GM19043 (cell line): ENCODE results near the gene PIWIL1.

Experiments used
- ATAC-seq: cut with Tn5 transposase; IDR thresholded peaks from one replicate; pipeline ENCODE4 v1.9.1; 2021; ENCODE audit warnings: low read depth; ENCODE audit not compliant: unreplicated experiment

The PIWIL1 gene

GRCh38 chr12:130337488-130338303 lies at the start of gene PIWIL1:
Gene PIWIL1 (plus strand): TSS chr12:130337887. CDS start chr12:130342592, 4,705 bp downstream.
- no peak for ATAC-seq

GRCh38 chr12:130288206-130288605 lies 49.5 kb upstream of the PIWIL1 start:
- ATAC-seq: no peak

DNA sequence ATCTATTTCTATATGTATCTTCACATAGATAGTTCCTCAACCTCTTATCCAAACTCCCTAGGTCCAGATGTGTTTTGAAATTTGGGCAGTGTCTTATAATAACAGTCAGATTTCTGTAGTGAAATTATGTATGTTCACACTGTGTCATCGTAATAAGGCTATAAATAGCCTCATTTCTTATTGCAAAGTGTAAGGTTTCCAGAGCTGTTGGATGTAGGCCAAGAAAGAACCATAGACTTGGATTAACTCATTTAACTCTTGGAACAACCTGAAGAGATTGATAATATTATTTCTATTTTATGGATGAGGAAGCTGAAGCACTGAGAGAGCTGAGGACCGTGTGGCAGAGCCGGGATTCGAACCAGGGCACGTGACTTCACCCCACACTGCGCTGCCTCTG lies 49.0 kb upstream of the PIWIL1 start:
- no peak for ATAC-seq

GRCh38 chr12:130290114-130290513 lies 47.6 kb upstream of the PIWIL1 start:
- no peak for ATAC-seq

DNA sequence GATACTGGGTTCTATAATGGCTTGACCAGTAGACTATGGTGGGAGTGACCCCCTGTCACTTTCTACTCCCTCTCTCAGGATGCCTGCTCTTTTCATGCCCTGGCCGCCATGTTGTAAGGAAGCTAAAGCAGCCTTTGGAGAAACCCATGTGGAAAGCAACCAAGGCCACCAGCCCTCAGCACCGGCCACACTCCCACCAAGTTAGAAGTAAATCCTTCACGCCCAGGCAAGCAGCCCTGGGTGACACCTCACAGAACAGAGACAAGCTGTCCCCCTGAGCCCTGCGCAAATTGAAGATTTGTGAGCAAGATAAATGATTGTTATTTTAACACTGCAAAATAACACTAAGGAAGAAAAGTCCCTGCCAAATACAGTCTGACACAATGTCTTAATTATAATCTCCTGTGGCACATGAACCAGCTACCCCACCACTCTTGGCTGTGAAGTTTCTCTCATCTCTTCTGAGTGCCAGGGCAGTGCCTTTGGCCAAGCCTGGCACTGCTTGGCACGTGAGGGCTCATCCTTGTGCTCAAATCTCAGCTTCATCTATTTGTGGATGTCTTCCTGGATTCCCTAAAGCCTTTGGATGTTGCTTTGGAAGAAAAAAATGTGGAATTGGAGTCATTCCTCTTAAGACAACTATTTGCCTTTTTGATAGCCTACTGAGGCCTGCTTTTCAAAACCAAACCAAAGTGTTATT lies 39.2 kb upstream of the PIWIL1 start:
- no peak for ATAC-seq

- no peak for ATAC-seq
Measured at GRCh38 chr12:130299574-130299973, 38.1 kb upstream of the PIWIL1 start.

GRCh38 chr12:130300090-130300489 lies 37.6 kb upstream of the PIWIL1 start:
- no peak for ATAC-seq

DNA sequence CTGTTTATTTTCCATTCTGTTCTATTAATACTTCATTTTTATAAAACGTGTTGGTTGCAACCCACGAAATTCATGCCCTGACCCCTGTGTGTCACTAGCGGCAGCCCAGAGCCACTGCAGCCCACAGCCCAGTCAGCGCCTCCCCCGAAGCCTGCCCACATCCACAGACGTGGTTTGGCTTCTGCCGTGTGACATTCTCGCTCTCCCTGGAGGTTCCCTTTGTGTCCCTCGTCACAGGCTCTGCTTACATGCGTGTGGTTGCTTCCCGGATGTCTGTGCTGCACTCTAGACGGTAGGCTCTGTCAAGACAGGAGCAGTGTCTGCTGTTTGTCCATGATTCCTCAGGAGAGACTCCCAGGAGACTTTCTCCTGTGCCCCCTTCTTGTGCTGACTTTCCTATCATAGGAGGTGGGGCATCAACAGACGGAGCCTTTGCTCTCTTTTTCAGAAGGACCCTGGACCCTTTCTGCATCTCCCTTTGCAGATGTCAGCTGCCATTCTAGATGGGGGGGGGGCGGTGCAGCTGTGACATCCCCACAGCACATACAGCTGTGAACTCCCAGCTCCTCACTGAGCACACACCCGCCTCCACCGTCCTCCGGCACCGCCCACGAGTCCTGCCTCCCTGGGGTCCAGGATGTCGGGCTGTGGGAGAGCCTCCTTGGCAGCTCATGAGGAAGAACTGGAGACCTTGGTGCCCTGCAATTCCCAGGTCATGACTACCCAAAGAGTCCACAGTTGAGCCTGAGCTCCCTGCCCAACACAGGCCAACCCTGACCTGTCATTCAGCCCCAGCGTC lies 36.8 kb upstream of the PIWIL1 start:
- ATAC-seq: no peak

DNA sequence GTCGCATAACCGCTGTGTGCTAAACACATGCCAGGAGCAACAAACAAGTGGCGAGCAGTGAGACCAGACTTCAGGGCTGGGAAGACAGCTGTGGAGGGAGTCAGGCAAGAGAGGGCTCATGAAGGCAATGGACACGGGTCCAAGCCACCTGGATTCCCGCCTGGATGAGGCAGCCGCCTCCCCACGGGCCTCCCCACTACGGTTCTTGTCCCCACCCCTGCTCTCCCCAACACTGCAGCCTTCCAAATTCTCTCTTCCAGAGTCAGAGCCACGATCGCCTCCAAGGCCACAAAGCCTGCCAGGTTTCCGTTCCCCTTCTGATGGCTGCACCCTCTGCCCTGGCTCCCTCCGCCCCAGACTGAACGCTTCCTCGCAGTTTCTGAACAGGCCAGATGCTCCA lies 36.1 kb upstream of the PIWIL1 start:
- ATAC-seq: no peak

DNA sequence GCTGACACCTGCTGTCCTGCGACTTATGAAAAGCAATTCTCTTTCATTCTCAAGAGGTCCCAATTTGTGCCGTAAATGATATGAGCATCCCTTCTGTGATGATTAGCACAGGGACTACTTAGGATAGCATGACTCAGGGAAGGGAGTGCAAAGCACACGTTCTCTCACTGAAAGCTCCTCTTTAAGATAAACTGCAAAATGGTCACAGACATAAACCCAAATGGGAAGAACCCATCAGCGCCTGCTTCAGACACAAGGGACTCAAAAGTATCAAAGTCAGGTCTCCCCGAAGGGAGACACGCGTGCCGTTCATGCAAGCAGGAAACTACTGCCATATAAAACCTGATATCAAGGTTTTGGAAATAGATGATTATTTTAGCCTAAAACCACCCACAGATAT lies 33.9 kb upstream of the PIWIL1 start:
- no peak for ATAC-seq

- ATAC-seq: no peak
Measured at GRCh38 chr12:130307859-130308258, 29.8 kb upstream of the PIWIL1 start.

GRCh38 chr12:130308393-130308792 lies 29.3 kb upstream of the PIWIL1 start:
- ATAC-seq: no peak

DNA sequence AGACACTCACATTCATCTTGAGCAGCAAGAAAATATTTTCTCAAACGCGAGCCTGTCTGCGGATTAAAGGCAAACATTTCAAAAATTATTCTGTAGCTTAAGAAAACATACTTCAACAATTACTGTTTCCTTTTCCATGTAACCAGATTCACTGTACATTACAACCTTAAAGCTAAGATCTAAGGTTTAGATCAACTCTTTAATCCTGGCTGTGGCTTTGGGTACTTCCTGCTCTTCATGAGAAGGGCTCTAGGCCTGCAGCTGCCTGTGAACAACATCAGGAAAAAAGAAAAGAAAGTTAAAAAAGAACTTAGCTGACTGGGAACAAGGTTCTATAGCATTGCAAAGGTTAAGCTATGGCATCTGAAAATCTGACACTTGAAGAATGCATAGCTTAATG lies 21.4 kb upstream of the PIWIL1 start:
- no peak for ATAC-seq

GRCh38 chr12:130320536-130320935 lies 17.2 kb upstream of the PIWIL1 start:
- ATAC-seq: no peak

DNA sequence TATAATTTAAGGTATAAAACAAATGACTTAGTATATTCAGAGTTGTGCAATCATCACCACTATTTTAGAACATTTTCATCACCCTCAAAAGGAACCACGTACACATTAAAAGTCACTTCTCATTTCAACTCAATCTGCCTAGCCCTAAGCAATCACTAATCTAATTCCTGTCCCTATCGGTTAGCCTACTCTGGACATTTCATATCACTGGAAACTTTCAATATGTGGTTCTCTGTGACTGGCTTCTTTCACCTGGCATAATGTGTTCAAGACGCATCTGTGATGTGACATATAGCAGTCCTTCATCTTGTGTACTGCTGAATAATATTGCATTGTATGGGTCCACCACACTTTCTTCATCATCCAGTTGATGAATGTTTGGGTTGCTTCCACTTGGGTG lies 15.4 kb upstream of the PIWIL1 start:
- ATAC-seq: no peak

DNA sequence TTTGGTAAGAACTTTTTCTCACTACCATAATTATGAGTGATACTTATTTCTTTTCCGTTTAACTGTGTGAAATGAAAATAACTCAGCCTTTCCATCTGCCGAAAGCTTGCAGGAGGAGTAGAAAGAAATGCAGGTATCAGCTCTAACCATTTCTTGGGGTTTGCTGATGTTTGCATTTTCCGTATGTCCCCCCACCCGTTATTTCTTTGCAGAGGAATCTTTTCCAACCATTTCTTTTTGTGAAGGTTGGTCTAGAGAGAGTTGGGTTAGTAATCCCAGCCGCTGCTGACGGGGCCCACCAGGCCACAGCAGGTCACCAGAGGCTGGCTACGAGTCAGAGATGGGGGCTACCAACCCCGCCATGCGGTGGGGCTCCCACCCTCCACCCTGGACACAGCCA lies 7.0 kb upstream of the PIWIL1 start:
- no peak for ATAC-seq

DNA sequence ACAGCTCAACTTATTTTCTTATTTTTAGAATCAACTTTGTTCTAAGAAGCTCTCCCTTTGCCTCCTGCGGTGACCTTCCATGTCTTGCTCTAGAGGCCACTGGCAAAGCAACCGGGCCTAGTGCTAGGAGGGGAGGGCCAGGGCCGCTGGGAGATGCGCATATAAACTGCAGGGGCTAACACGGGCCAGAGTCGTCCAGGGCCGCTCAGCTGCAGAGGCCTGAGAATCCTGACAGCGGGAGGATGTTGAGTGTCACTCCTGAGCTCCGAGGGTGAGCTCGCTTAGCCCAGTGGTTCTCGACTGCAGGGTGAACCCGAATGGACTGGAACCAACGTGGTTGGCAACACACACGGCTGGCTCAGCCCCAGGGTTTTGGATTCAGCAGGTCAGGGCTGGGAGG lies 6.5 kb upstream of the PIWIL1 start:
- ATAC-seq: no peak

DNA sequence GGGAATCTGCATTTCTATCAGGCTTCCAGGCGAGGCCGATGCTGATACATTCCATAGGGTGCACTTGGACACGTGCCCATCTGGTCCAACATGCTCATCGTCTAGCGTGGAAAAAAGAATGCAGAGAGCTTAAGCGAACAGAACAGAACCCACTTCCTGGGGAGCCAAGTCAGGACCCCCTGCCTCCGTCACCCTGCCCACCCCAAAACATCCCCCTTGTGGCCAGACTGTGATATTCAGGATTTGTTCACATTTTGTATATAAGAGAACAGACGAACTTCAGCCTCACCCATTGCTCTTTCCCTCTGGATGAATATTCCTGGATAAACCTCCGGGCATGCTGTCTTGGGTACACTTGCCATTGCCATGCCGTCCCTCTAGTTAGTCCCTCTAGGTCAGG lies 4.3 kb upstream of the PIWIL1 start:
- ATAC-seq: no peak

DNA sequence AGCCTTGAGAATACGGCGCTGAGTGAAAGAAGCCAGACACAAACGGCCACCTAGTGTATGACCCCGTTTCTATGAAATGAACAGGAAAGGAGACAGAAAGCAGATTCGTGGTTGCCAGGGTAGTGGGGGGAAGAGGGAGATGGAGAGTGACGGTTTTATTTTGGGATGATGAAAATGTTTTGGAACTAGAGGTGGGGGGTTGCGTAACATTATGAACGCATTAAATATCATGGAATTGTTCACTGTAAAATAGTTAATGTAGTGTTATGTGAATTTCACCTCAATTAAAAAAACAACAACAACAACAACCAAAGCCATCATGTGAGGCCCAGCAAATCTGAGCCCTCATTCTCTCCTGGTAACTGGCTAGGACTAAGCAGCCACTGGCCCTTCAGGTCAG lies 3.3 kb upstream of the PIWIL1 start:
- no peak for ATAC-seq

DNA sequence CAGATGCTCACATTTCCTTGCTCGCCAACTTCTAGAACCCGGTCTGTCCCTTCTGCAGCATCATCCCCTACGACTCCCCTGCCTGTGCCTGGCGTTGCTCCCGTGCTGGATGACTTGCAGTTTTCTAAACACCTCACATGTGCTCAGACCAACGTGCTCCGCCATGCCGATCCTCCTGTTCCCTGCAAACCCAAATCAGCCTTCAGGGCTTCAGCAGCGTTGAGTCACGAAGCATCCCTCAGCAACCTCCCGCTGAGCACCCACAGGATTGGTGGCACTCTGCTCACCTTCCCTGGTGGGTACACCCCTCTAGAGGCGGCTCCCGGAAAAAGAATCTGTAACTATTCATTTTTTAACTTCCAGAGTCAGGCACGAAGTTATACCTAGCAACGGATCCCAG lies 2.8 kb upstream of the PIWIL1 start:
- no peak for ATAC-seq
